Fibroblast of lung (primary cell): ENCODE results near the gene MKRN3.

Experiments used
- EZH2 ChIP-seq: IDR thresholded peaks from 2 replicates; pipeline ENCODE4 v1.5.1; 2012; ENCODE audit warnings: low read length, control low read depth, mild to moderate bottlenecking; ENCODE audit errors: missing control alignments
- TF ChIP-seq, protein P1 (sequence below), 2 donors: IDR thresholded peaks in 1 of 2; conservative IDR thresholded peaks in 1 of 2; 1 replicate in 1 of 2; 2 replicates in 1 of 2; pipeline ENCODE4 v1.5.1; 2011 to 2012; ENCODE audit warnings: low read length in 2 of 2, control low read depth in 1 of 2, inconsistent platforms in 1 of 2, low read depth in 1 of 2, mild to moderate bottlenecking in 1 of 2

DNA sequence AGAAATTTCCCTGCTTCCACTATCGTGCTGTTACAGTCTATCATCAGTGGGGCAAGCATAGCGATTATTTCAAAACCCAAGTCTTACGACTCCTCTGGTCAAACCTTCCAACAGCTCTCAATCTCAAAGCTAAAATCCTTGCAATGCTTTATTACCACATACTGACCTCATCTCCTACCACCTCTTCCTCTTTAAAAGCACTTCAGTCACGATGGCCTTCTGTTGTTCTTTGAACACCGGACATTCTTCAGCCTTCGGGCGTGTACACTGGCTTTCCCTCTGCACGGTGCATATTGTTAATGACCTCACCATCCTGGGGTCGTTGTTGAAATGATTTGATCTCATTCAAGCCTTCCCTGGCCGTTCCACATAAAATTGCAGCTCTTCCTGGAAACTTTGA, 51.1 kb downstream of the MKRN3 start:
- TF ChIP-seq, protein P1, sequence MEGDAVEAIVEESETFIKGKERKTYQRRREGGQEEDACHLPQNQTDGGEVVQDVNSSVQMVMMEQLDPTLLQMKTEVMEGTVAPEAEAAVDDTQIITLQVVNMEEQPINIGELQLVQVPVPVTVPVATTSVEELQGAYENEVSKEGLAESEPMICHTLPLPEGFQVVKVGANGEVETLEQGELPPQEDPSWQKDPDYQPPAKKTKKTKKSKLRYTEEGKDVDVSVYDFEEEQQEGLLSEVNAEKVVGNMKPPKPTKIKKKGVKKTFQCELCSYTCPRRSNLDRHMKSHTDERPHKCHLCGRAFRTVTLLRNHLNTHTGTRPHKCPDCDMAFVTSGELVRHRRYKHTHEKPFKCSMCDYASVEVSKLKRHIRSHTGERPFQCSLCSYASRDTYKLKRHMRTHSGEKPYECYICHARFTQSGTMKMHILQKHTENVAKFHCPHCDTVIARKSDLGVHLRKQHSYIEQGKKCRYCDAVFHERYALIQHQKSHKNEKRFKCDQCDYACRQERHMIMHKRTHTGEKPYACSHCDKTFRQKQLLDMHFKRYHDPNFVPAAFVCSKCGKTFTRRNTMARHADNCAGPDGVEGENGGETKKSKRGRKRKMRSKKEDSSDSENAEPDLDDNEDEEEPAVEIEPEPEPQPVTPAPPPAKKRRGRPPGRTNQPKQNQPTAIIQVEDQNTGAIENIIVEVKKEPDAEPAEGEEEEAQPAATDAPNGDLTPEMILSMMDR (conservative IDR thresholded peaks at IDR 0.05 in 1 of 2, IDR thresholded peaks at IDR 0.05 in 1 of 2; ENCODE audit: low read depth in 1 of 2, low read length in 2 of 2): no peak
- no peak for TF ChIP-seq EZH2
